GM12878 (cell line): ENCODE data around the gene HOMER2. TPM values are rescaled to one million over a fixed set of nuclear protein-coding genes. Genes with fewer than 3 reads are reported as not detected.

Source experiments
- ATAC-seq: fragments of 200-7000 bp; cut with Tn5 transposase; 3 replicates; pipeline ENCODE4 v1.9.1; 2020; ENCODE audit warnings: mild to moderate bottlenecking, moderate library complexity
- BruUV-seq: library from RNA; stranded (reverse); fragments of 400-500 nt; replicated peaks from 2 replicates; lab custom pipeline; 2021; lab: Mats Ljungman, UMichigan
- CTCF ChIA-PET: fragments of 300-600 bp; sonication (Branson Sonifier 250); formaldehyde crosslinking; extraction: SDS; loops from one replicate; lab custom pipeline; 2021; ENCODE audit warnings: inconsistent platforms; lab: Yijun Ruan, JAX
- POLR2A ChIA-PET: fragments of 350-600 bp; formaldehyde crosslinking; extraction: SDS; loops from one replicate; lab custom pipeline; 2021; ENCODE audit warnings: inconsistent platforms; lab: Charles Lee
- RAD21 ChIA-PET: fragments of 300-600 bp; sonication (Branson Sonifier 250); formaldehyde crosslinking; loops from one replicate; lab custom pipeline; 2023; ENCODE audit warnings: antibody characterized with exemption; ENCODE audit not compliant: unreplicated experiment; lab: Charles Lee
- SMC1A ChIA-PET: fragments of 300-600 bp; sonication (Branson Sonifier 250); formaldehyde crosslinking; loops from one replicate; lab custom pipeline; 2023; ENCODE audit not compliant: unreplicated experiment, uncharacterized antibody; lab: Charles Lee
- DNase-seq: peaks from one replicate; pipeline ENCODE4 v3.0.0-alpha.2; 2011; ENCODE audit warnings: low read depth, low spot score
- FAIRE-seq: peaks from 3 replicates; lab custom pipeline; 2011; peaks lifted over from hg19 to GRCh38; lab: Jason Lieb, UNC
- H2AFZ ChIP-seq: 2 replicates; pipeline ENCODE4 v1.6.0; 2011; ENCODE audit warnings: low read depth, low read length, control low read depth; ENCODE audit not compliant: control insufficient read depth
- H3K27ac ChIP-seq: 2 replicates; pipeline ENCODE4 v1.5.1; 2011; ENCODE audit warnings: control low read depth; ENCODE audit not compliant: control insufficient read depth, insufficient read depth
- H3K27me3 ChIP-seq, 2 experiments: replicated peaks in 1 of 2; 2 replicates each; pipeline versions ENCODE4 v1.6.0 to v1.6.1; 2011; ENCODE audit warnings: low read length in 1 of 2; ENCODE audit not compliant: control insufficient read depth in 2 of 2, insufficient read depth in 2 of 2
- H3K36me3 ChIP-seq, 2 experiments: 2 replicates each; pipeline ENCODE4 v1.5.1; 2011; ENCODE audit warnings: low read length in 1 of 2; ENCODE audit not compliant: control insufficient read depth in 2 of 2, insufficient read depth in 2 of 2
- H3K4me1 ChIP-seq: 2 replicates; pipeline ENCODE4 v1.6.1; 2011; ENCODE audit warnings: mild to moderate bottlenecking, low read length, moderate library complexity, mixed read lengths; ENCODE audit not compliant: control insufficient read depth, insufficient read depth
- H3K4me2 ChIP-seq: 2 replicates; pipeline ENCODE4 v1.6.0; 2011; ENCODE audit warnings: control low read depth; ENCODE audit not compliant: control insufficient read depth, insufficient read depth
- H3K4me3 ChIP-seq: fragments of 200-600 bp; sonication (generic); 2 replicates; pipeline ENCODE4 v1.5.1; 2016
- H3K79me2 ChIP-seq: 2 replicates; pipeline ENCODE4 v1.6.0; 2011; ENCODE audit warnings: low read length; ENCODE audit not compliant: control insufficient read depth, insufficient read depth
- H3K9ac ChIP-seq: 2 replicates; pipeline ENCODE4 v1.8.0; 2011; ENCODE audit warnings: low read length, control low read depth, mixed read lengths; ENCODE audit not compliant: control insufficient read depth, insufficient read depth
- H3K9me3 ChIP-seq: replicated peaks from 3 replicates; pipeline ENCODE4 v1.5.1; 2011; ENCODE audit warnings: mild to moderate bottlenecking, low read length; ENCODE audit not compliant: control insufficient read depth, insufficient read depth
- H4K20me1 ChIP-seq: 2 replicates; pipeline ENCODE4 v1.6.0; 2011; ENCODE audit not compliant: control insufficient read depth, insufficient read depth
- ATF3 ChIP-seq: IDR thresholded peaks from 2 replicates; pipeline ENCODE4 v1.6.1; 2011; ENCODE audit warnings: low read depth, mild to moderate bottlenecking, low read length, moderate library complexity, borderline replicate concordance; ENCODE audit errors: extremely low read depth
- CTCF ChIP-seq, 3 experiments: IDR thresholded peaks in 2 of 3; conservative IDR thresholded peaks in 1 of 3; 2 replicates each; pipeline ENCODE4 v1.5.1; 2011; ENCODE audit warnings: low read depth in 3 of 3, low read length in 3 of 3, mild to moderate bottlenecking in 3 of 3, control low read depth in 2 of 3, moderate library complexity in 2 of 3, inconsistent platforms in 1 of 3, mixed read lengths in 1 of 3; ENCODE audit not compliant: control insufficient read depth in 2 of 3, insufficient read depth in 1 of 3; ENCODE audit errors: extremely low read depth in 1 of 3
- HDAC2 ChIP-seq: fragments of 200-600 bp; sonication (generic); IDR thresholded peaks from 2 replicates; pipeline ENCODE4 v1.6.1; 2017
- HDGF ChIP-seq: fragments of 450-650 bp; IDR thresholded peaks from 2 replicates; pipeline ENCODE4 v1.6.1; 2016; ENCODE audit warnings: antibody characterized with exemption
- IRF4 ChIP-seq: IDR thresholded peaks from 2 replicates; pipeline ENCODE4 v1.6.1; 2011; ENCODE audit warnings: low read depth, low read length
- KDM1A ChIP-seq: fragments of 200-600 bp; sonication (generic); IDR thresholded peaks from 2 replicates; pipeline ENCODE4 v1.6.1; 2016; ENCODE audit warnings: borderline replicate concordance
- NR2C1 ChIP-seq: fragments of 450-650 bp; IDR thresholded peaks from 2 replicates; pipeline ENCODE4 v1.6.1; 2017; ENCODE audit warnings: antibody characterized with exemption, mild to moderate bottlenecking, moderate library complexity
- PML ChIP-seq: IDR thresholded peaks from 2 replicates; pipeline ENCODE4 v1.6.1; 2012; ENCODE audit warnings: low read length, inconsistent platforms
- POLR2A ChIP-seq: IDR thresholded peaks from 2 replicates; pipeline ENCODE4 v1.6.1; 2011; ENCODE audit warnings: low read depth, mild to moderate bottlenecking, low read length
- RELB ChIP-seq: fragments of 450-650 bp; IDR thresholded peaks from 2 replicates; pipeline ENCODE4 v1.6.1; 2017; ENCODE audit warnings: low read depth, mild to moderate bottlenecking, moderate library complexity
- RFX5 ChIP-seq: IDR thresholded peaks from 2 replicates; pipeline ENCODE4 v1.6.1; 2011; ENCODE audit warnings: low read depth, low read length, improper control_type of control experiment
- TBL1XR1 ChIP-seq: IDR thresholded peaks from 2 replicates; pipeline ENCODE4 v1.6.1; 2012; ENCODE audit warnings: low read depth, low read length, improper control_type of control experiment
- ZNF274 ChIP-seq: IDR thresholded peaks from one replicate; pipeline ENCODE4 v1.8.0; 2011; ENCODE audit not compliant: insufficient read length, insufficient read depth
- ZNF592 ChIP-seq: fragments of 450-650 bp; IDR thresholded peaks from 2 replicates; pipeline ENCODE4 v1.6.1; 2017; ENCODE audit warnings: mild to moderate bottlenecking, moderate library complexity
- WGBS: methylation state at CpG from one replicate; pipeline ENCODE4 v1.1.6; 2016; ENCODE audit warnings: low lambda C conversion rate; ENCODE audit not compliant: insufficient replicate concordance, insufficient coverage; ENCODE audit errors: missing lambda C conversion rate; 5-methylcytosine and 5-hydroxymethylcytosine counted together
- in situ Hi-C: fragments of 300-500 bp; cut with MboI; formaldehyde crosslinking; loops from 9 replicates; pipeline ENCODE4 v1.14.3; 2018; ENCODE audit warnings: mixed read lengths
- intact Hi-C: fragments of 100-400 bp; cut with micrococcal nuclease; formaldehyde crosslinking; loops from one replicate; pipeline ENCODE4 v1.14.2; 2022; ENCODE audit not compliant: unreplicated experiment
- polyA plus RNA-seq, 11 experiments: library from polyadenylated mRNA; depleted of rRNA in 4 of 11; unstranded in 6 of 11; stranded (reverse) in 5 of 11; fragments of >200 nt; fragmentation: Nextera tagmentation in 4 of 11; fragmentation: Illumina TruSeq in 1 of 11; extraction: Ambion mirVana in 4 of 11; extraction: Trizol in 1 of 11; gene quantifications; 1 replicate in 1 of 11; 2 replicates in 10 of 11; pipeline versions ENCODE4 v1.2.1 to v1.2.3, GENCODE V29; 2011 to 2016; ENCODE audit warnings: inconsistent platforms in 2 of 11, missing spikeins in 2 of 11, low read depth in 1 of 11
- total RNA-seq, 4 experiments: library from RNA; depleted of rRNA in 3 of 4; stranded (reverse); fragments of >200 nt in 3 of 4; fragmentation: Illumina TruSeq in 1 of 4; extraction: Trizol in 1 of 4; gene quantifications; 2 replicates each; pipeline versions ENCODE4 v1.2.1 to v1.2.3, GENCODE V29; 2013 to 2021

The HOMER2 gene
- total and polyA plus RNA-seq, 10 of the 15 experiments (the other 5 are each of a cell fraction or from before 2014, with no cell fraction given), result 0.60 to 5.0 (median 1.8) TPM

GRCh38 chr15:82892573-82892972 is 59.9 kb downstream of the HOMER2 start (continued):
- no peak for TF ChIP-seq CTCF (IDR thresholded peaks at IDR 0.05 in 2 of 3, conservative IDR thresholded peaks at IDR 0.05 in 1 of 3; ENCODE audit: control insufficient read depth in 2 of 3, extremely low read depth in 1 of 3, insufficient read depth in 1 of 3, low read depth in 3 of 3, low read length in 3 of 3)

GRCh38 chr15:82890995-82891390 is 61.5 kb downstream of the HOMER2 start:
- Histone ChIP-seq H3K27me3 (peaks cover 0 to 3% of the 10 kb centered on the region in 2 experiments; a peak in 2 of 4 replicates), H4K20me1 (no peaks in the 10 kb centered on the region), H3K4me3 (no peak overlapping the region), H2AFZ (no peak overlapping the region), H3K79me2 (no peaks in the 10 kb centered on the region), H3K9me3 (no peaks in the 10 kb centered on the region), H3K36me3 (no peaks in the 10 kb centered on the region), H3K27ac (no peak overlapping the region), H3K4me1 (no peaks in the 10 kb centered on the region), H3K9ac (no peak overlapping the region), H3K4me2 (no peak overlapping the region)
- intact Hi-C loops (no loop called here), in situ Hi-C loops (no loop called here)
- ChIA-PET SMC1A (interaction anchor here (0.5 kb wide), 1 partner anchor 143 kb away, joined by 3 read pairs; no protein-coding TSS in a partner anchor), RAD21 (interaction anchor here (0.6 kb wide), 1 partner anchor 65 kb away, joined by 3 read pairs; no protein-coding TSS in a partner anchor), CTCF (no interaction called here), POLR2A (no interaction called here)
- 48% methylated on average over 6 of the region's 6 CpGs for WGBS
- TF ChIP-seq ZNF274 (no peak), PML (no peak), NR2C1 (no peak), ZNF592 (no peak), RFX5 (no peak), ATF3 (no peak), POLR2A (no peak), IRF4 (no peak), RELB (no peak), KDM1A (no peak), HDAC2 (no peak), TBL1XR1 (no peak), HDGF (no peak)
- no peak for FAIRE-seq
- no TSS peak for BruUV-seq
- DNase-seq, result no peak
- no peak for ATAC-seq
